ENCODE data around the gene WNK2.

WNK2 gene

DNA sequence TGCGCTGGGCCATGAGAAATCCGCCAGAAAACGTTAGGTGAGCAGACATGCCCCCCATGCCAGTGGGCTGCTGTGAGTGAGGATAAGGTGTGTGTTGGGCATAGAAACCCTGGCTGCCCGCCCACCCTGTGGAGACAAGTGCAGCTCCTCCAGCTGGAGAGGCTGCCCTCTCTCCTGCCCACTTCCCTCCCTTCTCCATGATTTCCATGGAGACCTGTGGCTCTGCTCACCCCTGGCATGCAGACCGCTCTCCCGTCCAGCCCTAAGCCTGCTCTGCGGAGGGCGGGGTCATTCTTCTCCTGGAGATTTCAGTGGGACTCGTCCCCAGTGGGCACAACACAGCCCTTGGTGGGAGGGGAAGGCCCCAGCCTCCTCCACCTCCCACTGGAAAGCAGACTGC, 134.5 kb downstream of the WNK2 start:
- no peaks in the 10 kb centered on the region for H3K79me2 ChIP-seq (ENCODE audit: low read length)
- no peak overlapping the region for H3K4me2 ChIP-seq (ENCODE audit: low read length)
- TF ChIP-seq EZH2phosphoT487 (IDR thresholded peaks at IDR 0.05; ENCODE audit: low read depth): no peak
- TF ChIP-seq, protein P1, sequence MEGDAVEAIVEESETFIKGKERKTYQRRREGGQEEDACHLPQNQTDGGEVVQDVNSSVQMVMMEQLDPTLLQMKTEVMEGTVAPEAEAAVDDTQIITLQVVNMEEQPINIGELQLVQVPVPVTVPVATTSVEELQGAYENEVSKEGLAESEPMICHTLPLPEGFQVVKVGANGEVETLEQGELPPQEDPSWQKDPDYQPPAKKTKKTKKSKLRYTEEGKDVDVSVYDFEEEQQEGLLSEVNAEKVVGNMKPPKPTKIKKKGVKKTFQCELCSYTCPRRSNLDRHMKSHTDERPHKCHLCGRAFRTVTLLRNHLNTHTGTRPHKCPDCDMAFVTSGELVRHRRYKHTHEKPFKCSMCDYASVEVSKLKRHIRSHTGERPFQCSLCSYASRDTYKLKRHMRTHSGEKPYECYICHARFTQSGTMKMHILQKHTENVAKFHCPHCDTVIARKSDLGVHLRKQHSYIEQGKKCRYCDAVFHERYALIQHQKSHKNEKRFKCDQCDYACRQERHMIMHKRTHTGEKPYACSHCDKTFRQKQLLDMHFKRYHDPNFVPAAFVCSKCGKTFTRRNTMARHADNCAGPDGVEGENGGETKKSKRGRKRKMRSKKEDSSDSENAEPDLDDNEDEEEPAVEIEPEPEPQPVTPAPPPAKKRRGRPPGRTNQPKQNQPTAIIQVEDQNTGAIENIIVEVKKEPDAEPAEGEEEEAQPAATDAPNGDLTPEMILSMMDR (IDR thresholded peaks at IDR 0.05; ENCODE audit: low read depth, low read length): no peak
- no peaks in the 10 kb centered on the region for H4K20me1 ChIP-seq (ENCODE audit: insufficient read depth, low read length)
- no peak overlapping the region for H3K9ac ChIP-seq (ENCODE audit: low read length)
- no peaks in the 10 kb centered on the region for H3K9me3 ChIP-seq (ENCODE audit: insufficient read depth, low read length)
- no peak overlapping the region for H3K27ac ChIP-seq (ENCODE audit: low read length)
- peaks cover 20% of the 10 kb centered on the region for H3K27me3 ChIP-seq (ENCODE audit: low read depth, low read length)
- no peak overlapping the region for H2AFZ ChIP-seq (ENCODE audit: low read depth, low read length)
- H3K4me3 ChIP-seq (ENCODE audit: low read length): no peak overlapping the region
- no peaks in the 10 kb centered on the region for H3K36me3 ChIP-seq (replicated peaks; ENCODE audit: low read depth, low read length)
- no peaks in the 10 kb centered on the region for H3K4me1 ChIP-seq (ENCODE audit: low read length)

DNA sequence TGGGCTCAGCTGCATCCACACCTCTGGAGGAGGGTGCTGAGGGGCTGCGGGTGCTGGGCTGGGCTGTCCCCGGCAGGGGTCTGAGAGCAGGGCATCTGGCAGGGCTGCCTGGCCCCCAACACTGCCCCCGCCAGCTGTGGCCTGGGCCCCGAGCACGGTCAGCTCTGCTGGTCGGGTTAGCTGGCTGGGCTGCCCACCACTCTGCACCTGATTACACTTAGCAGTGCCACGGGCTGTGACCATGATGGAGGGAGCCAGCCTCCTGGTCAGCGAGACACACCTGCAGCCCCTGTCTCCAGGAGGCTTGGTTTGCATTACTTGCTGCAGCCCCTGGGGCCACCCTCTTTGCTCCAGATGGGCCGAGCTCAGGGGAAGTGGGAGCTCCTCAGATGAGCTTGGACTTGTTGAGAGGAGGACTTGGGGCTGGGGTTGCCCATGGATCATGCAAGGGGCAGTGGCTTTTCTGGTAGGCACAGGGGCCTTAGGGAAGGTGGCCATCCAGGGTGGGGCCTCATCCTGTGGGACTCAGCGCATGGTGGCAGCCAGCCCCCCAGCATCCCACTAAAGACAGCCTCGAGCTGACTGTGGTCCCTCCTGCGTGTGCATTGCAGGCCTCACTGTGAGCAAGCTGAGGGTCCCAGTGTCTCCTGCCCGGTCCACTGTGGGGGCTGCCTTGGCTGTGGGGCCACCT, 135.5 kb downstream of the WNK2 start:
- Histone ChIP-seq H3K9ac (ENCODE audit: low read length) (no peak overlapping the region), H2AFZ (ENCODE audit: low read depth, low read length) (no peak overlapping the region), H3K4me1 (ENCODE audit: low read length) (no peaks in the 10 kb centered on the region), H3K4me2 (ENCODE audit: low read length) (no peak overlapping the region), H3K36me3 (replicated peaks; ENCODE audit: low read depth, low read length) (no peaks in the 10 kb centered on the region), H3K27ac (ENCODE audit: low read length) (no peak overlapping the region), H3K4me3 (ENCODE audit: low read length) (no peak overlapping the region), H3K27me3 (ENCODE audit: low read depth, low read length) (peaks cover 20% of the 10 kb centered on the region), H4K20me1 (ENCODE audit: insufficient read depth, low read length) (no peaks in the 10 kb centered on the region), H3K9me3 (ENCODE audit: insufficient read depth, low read length) (no peaks in the 10 kb centered on the region), H3K79me2 (ENCODE audit: low read length) (no peaks in the 10 kb centered on the region)
- TF ChIP-seq EZH2phosphoT487 (IDR thresholded peaks at IDR 0.05; ENCODE audit: low read depth): no peak
- TF ChIP-seq, protein P1 (IDR thresholded peaks at IDR 0.05; ENCODE audit: low read depth, low read length): no peak

DNA sequence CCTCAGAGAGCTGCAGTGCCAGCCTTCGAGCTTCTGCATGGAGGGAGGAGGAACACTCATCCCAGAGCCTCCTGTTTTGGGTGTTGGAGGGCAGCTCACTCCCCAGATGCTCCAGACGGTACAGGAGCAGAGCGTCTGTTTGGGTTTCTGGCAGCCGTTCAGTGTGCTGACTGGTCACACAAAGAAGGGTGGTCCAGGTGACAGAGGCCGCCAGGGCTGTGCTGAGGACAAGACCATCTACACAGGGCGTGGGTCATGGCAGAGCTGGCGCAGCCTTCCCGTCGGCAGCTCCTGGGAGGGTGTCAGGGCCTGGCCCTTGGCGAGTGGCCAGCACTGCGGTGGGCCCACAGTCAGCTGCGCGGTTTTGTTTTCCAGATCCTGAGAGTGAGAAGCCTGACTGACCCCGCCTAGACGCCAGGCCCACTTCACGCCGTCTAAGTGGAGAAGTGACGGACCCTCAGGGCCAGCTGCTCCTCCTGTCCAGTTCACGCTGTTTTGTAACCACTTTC, 136.1 kb downstream of the WNK2 start:
- no peak overlapping the region for H3K4me2 ChIP-seq (ENCODE audit: low read length)
- no peaks in the 10 kb centered on the region for H3K9me3 ChIP-seq (ENCODE audit: insufficient read depth, low read length)
- no peak overlapping the region for H3K4me3 ChIP-seq (ENCODE audit: low read length)
- no peak overlapping the region for H3K9ac ChIP-seq (ENCODE audit: low read length)
- H3K36me3 ChIP-seq (replicated peaks; ENCODE audit: low read depth, low read length): no peaks in the 10 kb centered on the region
- TF ChIP-seq, protein P1 (IDR thresholded peaks at IDR 0.05; ENCODE audit: low read depth, low read length): no peak
- no peak for TF ChIP-seq EZH2phosphoT487 (IDR thresholded peaks at IDR 0.05; ENCODE audit: low read depth)
- no peaks in the 10 kb centered on the region for H3K4me1 ChIP-seq (ENCODE audit: low read length)
- no peak overlapping the region for H2AFZ ChIP-seq (ENCODE audit: low read depth, low read length)
- no peaks in the 10 kb centered on the region for H3K79me2 ChIP-seq (ENCODE audit: low read length)
- H3K27me3 ChIP-seq (ENCODE audit: low read depth, low read length): peaks cover 15% of the 10 kb centered on the region
- H4K20me1 ChIP-seq (ENCODE audit: insufficient read depth, low read length): no peaks in the 10 kb centered on the region
- H3K27ac ChIP-seq (ENCODE audit: low read length): no peak overlapping the region

DNA sequence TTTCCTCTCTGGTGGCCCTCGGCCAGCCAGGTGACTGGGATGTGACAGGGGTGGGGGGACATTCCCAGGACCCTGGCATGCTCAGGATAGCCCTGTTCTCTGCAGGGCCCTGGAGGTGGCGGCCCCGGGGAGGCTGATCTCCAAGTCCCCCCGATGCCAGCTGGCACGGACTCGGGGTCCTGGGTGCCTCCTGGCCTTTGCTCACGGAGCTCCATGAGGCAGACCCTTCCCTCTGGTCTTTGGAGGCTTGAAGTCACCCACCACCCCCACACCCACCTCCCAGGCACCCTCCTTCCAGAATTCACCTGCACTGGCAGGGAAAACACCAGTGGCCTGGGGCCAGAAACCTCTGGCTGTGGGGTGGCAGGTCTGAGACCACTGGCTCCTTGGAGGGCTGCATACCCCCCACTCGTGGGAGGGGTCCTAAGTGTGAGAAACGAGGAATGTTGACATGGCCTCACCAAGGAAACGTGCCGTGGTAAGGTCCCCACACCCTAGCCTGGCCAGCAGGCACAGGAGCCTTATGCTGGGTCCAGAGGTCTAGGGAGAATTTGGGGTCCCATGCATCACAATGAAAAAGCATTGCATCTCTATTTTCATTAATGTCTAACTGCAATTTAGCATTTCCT, 136.8 kb downstream of the WNK2 start:
- Histone ChIP-seq H3K4me2 (ENCODE audit: low read length) (no peak overlapping the region), H4K20me1 (ENCODE audit: insufficient read depth, low read length) (no peaks in the 10 kb centered on the region), H3K9ac (ENCODE audit: low read length) (no peak overlapping the region), H3K79me2 (ENCODE audit: low read length) (no peaks in the 10 kb centered on the region), H3K4me1 (ENCODE audit: low read length) (no peaks in the 10 kb centered on the region), H2AFZ (ENCODE audit: low read depth, low read length) (no peak overlapping the region), H3K9me3 (ENCODE audit: insufficient read depth, low read length) (no peaks in the 10 kb centered on the region), H3K27me3 (ENCODE audit: low read depth, low read length) (peaks cover 10% of the 10 kb centered on the region; the same call in 1 of the 2 replicates), H3K27ac (ENCODE audit: low read length) (no peak overlapping the region), H3K4me3 (ENCODE audit: low read length) (no peak overlapping the region), H3K36me3 (replicated peaks; ENCODE audit: low read depth, low read length) (no peaks in the 10 kb centered on the region)
- TF ChIP-seq EZH2phosphoT487 (IDR thresholded peaks at IDR 0.05; ENCODE audit: low read depth): no peak
- TF ChIP-seq, protein P1 (IDR thresholded peaks at IDR 0.05; ENCODE audit: low read depth, low read length): no peak

Data from OCI-LY3 (cell line).